CD14-positive monocyte (primary cell): ENCODE results near the gene TEX19. TPM values are rescaled to one million over a fixed set of nuclear protein-coding genes. Genes with fewer than 3 reads are reported as not detected.

Source experiments
- DNase-seq, 3 donors: peaks; one replicate each; pipeline ENCODE4 v3.0.0-alpha.2; 2011 to 2022
- H2AFZ ChIP-seq: 2 replicates; pipeline ENCODE4 v1.6.0; 2012; ENCODE audit warnings: mild to moderate bottlenecking, low read depth, low read length, inconsistent platforms; ENCODE audit not compliant: insufficient read depth, poor library complexity, severe bottlenecking
- H3K27ac ChIP-seq, 2 donors: 1 replicate in 1 of 2; 2 replicates in 1 of 2; pipeline ENCODE4 v1.5.1; 2012 to 2013; ENCODE audit warnings: low read length in 2 of 2, control low read depth in 1 of 2, inconsistent platforms in 1 of 2, low read depth in 1 of 2, mild to moderate bottlenecking in 1 of 2
- H3K27me3 ChIP-seq, 2 donors: one replicate each; pipeline versions ENCODE4 v1.6.0 to v1.6.1; 2011 to 2013; ENCODE audit warnings: low read length in 2 of 2; ENCODE audit not compliant: control insufficient read depth in 2 of 2, insufficient read depth in 2 of 2
- H3K36me3 ChIP-seq, 2 donors: replicated peaks in 1 of 2; 1 replicate in 1 of 2; 2 replicates in 1 of 2; pipeline versions ENCODE4 v1.5.1 to v1.6.1; 2012 to 2013; ENCODE audit warnings: low read length in 2 of 2, control low read depth in 1 of 2, inconsistent platforms in 1 of 2, mild to moderate bottlenecking in 1 of 2; ENCODE audit not compliant: insufficient read depth in 2 of 2, control insufficient read depth in 1 of 2
- H3K4me1 ChIP-seq, 2 donors: 1 replicate in 1 of 2; 2 replicates in 1 of 2; pipeline versions ENCODE4 v1.5.1 to v1.6.1; 2012 to 2013; ENCODE audit warnings: low read length in 2 of 2, control low read depth in 1 of 2, inconsistent platforms in 1 of 2, mild to moderate bottlenecking in 1 of 2, moderate library complexity in 1 of 2; ENCODE audit not compliant: insufficient read depth in 2 of 2, control insufficient read depth in 1 of 2
- H3K4me2 ChIP-seq: replicated peaks from 2 replicates; pipeline ENCODE3; 2012; ENCODE audit warnings: low read length, moderate library complexity, mild to moderate bottlenecking; ENCODE audit not compliant: poor library complexity, severe bottlenecking; ENCODE audit errors: extremely low read depth
- H3K4me3 ChIP-seq, 3 experiments: fragments of 200-600 bp in 1 of 3; sonication (generic) in 1 of 3; replicated peaks in 1 of 3; 1 replicate in 2 of 3; 2 replicates in 1 of 3; pipeline ENCODE4 v1.5.1; 2011 to 2013; ENCODE audit warnings: low read length in 3 of 3, mild to moderate bottlenecking in 3 of 3, control low read depth in 2 of 3, low read depth in 2 of 3, inconsistent platforms in 1 of 3, moderate library complexity in 1 of 3
- H3K79me2 ChIP-seq: 2 replicates; pipeline ENCODE4 v1.6.0; 2012; ENCODE audit warnings: mild to moderate bottlenecking, control low read depth, inconsistent platforms, low read length, moderate library complexity; ENCODE audit not compliant: insufficient read depth
- H3K9ac ChIP-seq: 2 replicates; pipeline ENCODE4 v1.6.0; 2017; ENCODE audit warnings: low read length, mild to moderate bottlenecking; ENCODE audit not compliant: insufficient read depth, poor library complexity, severe bottlenecking
- H3K9me3 ChIP-seq, 2 donors: replicated peaks in 1 of 2; 1 replicate in 1 of 2; 2 replicates in 1 of 2; pipeline versions ENCODE4 v1.5.1 to v1.6.1; 2012 to 2013; ENCODE audit warnings: low read length in 2 of 2, control low read depth in 1 of 2; ENCODE audit not compliant: control insufficient read depth in 1 of 2, insufficient read depth in 1 of 2
- H4K20me1 ChIP-seq: 2 replicates; pipeline ENCODE4 v1.6.0; 2012; ENCODE audit warnings: mild to moderate bottlenecking, low read length, control low read depth, moderate library complexity; ENCODE audit not compliant: insufficient read depth
- H3K27ac Mint-ChIP-seq, 7 donors: one replicate each; pipeline ENCODE4 v1.8.0; 2020; ENCODE audit warnings: mild to moderate bottlenecking in 7 of 7, mixed read lengths in 7 of 7, moderate library complexity in 6 of 7, inconsistent platforms in 2 of 7
- H3K27me3 Mint-ChIP-seq, 3 donors: one replicate each; pipeline ENCODE4 v1.8.0; 2021 to 2022; ENCODE audit warnings: low read depth in 3 of 3, mild to moderate bottlenecking in 3 of 3, mixed read lengths in 3 of 3, moderate library complexity in 3 of 3, inconsistent platforms in 1 of 3
- H3K36me3 Mint-ChIP-seq, 2 donors: one replicate each; pipeline ENCODE4 v1.8.0; 2020; ENCODE audit warnings: mixed read lengths in 2 of 2, inconsistent platforms in 1 of 2, mild to moderate bottlenecking in 1 of 2
- H3K4me1 Mint-ChIP-seq: one replicate; pipeline ENCODE4 v1.8.0; 2020; ENCODE audit warnings: mild to moderate bottlenecking, mixed read lengths
- H3K4me3 Mint-ChIP-seq, 2 donors: one replicate each; pipeline ENCODE4 v1.8.0; 2020; ENCODE audit warnings: mild to moderate bottlenecking in 2 of 2, mixed read lengths in 2 of 2, moderate library complexity in 1 of 2
- H3K9me3 Mint-ChIP-seq, 7 donors: one replicate each; pipeline ENCODE4 v1.8.0; 2020 to 2022; ENCODE audit warnings: mixed read lengths in 7 of 7, mild to moderate bottlenecking in 6 of 7, moderate library complexity in 6 of 7, inconsistent platforms in 2 of 7
- WGBS: methylation state at CpG from one replicate; pipeline ENCODE4 v1.1.5; 2013; ENCODE audit warnings: missing lambda C conversion rate; ENCODE audit not compliant: insufficient coverage; 5-methylcytosine and 5-hydroxymethylcytosine counted together
- intact Hi-C, 2 donors: fragments of 100-400 bp; cut with micrococcal nuclease; formaldehyde crosslinking; loops; one replicate each; pipeline versions ENCODE4 v1.15.0 to v1.15.1; 2023
- polyA plus RNA-seq, 3 donors: library from polyadenylated mRNA; depleted of rRNA in 1 of 3; unstranded in 2 of 3; stranded (reverse) in 1 of 3; fragments of 300-500 nt in 2 of 3; fragments of >200 nt in 1 of 3; fragmentation: Illumina TruSeq in 2 of 3; gene quantifications; 1 replicate in 2 of 3; 2 replicates in 1 of 3; pipeline ENCODE4 v1.2.3, GENCODE V29; 2012 to 2021
- TF ChIP-seq, protein P1 (sequence below): fragments of 200-600 bp; IDR thresholded peaks from one replicate; pipeline ENCODE4 v1.8.0; 2022; ENCODE audit warnings: antibody characterized with exemption, mild to moderate bottlenecking

The TEX19 gene
- polyA plus RNA-seq, 3 donors: not detected

DNA sequence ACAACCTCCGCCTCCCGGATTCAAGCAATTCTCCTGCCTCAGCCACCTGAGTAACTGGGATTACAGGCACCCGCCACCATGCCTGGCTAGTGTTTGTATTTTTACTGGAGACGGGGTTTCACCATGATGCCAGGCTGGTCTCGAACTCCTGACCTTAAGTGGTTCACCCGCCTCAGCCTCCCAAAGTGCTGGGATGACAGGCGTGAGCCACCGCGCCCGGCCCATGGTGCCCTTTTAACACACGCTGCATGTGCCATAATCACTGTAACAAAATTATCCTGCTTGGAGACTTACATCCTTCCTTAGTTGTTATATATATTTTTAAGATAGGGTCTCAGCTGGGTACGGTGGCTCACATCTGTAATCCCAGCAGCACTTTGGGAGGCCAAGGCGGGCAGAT, 47.1 kb upstream of the TEX19 start:
- Mint-ChIP-seq H3K27me3 (peaks cover 28 to 39% (median 38%) of the 10 kb centered on the region in 3 donors), H3K36me3 (no peaks in the 10 kb centered on the region), H3K4me1 (peaks cover 23% of the 10 kb centered on the region), H3K4me3 (no peak overlapping the region), H3K9me3 (peaks cover 0 to 5% (median 2%) of the 10 kb centered on the region in 7 donors), H3K27ac (no peak overlapping the region)
- H3K9ac ChIP-seq: no peak overlapping the region
- H3K4me2 ChIP-seq: no peak overlapping the region
- no peaks in the 10 kb centered on the region for H3K79me2 ChIP-seq
- 80% methylated on average over 2 of the region's 13 CpGs for WGBS
- intact Hi-C loops: no loop called here
- no peaks in the 10 kb centered on the region for H3K36me3 ChIP-seq
- H4K20me1 ChIP-seq: peaks cover 9% of the 10 kb centered on the region
- H2AFZ ChIP-seq: no peak overlapping the region
- TF ChIP-seq, protein P1, sequence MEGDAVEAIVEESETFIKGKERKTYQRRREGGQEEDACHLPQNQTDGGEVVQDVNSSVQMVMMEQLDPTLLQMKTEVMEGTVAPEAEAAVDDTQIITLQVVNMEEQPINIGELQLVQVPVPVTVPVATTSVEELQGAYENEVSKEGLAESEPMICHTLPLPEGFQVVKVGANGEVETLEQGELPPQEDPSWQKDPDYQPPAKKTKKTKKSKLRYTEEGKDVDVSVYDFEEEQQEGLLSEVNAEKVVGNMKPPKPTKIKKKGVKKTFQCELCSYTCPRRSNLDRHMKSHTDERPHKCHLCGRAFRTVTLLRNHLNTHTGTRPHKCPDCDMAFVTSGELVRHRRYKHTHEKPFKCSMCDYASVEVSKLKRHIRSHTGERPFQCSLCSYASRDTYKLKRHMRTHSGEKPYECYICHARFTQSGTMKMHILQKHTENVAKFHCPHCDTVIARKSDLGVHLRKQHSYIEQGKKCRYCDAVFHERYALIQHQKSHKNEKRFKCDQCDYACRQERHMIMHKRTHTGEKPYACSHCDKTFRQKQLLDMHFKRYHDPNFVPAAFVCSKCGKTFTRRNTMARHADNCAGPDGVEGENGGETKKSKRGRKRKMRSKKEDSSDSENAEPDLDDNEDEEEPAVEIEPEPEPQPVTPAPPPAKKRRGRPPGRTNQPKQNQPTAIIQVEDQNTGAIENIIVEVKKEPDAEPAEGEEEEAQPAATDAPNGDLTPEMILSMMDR: no peak
- no peak overlapping the region for H3K4me3 ChIP-seq
- peaks cover 0 to 18% of the 10 kb centered on the region in 2 donors for H3K27me3 ChIP-seq
- no peaks in the 10 kb centered on the region for H3K9me3 ChIP-seq
- no peak for DNase-seq
- no peak overlapping the region for H3K27ac ChIP-seq
- H3K4me1 ChIP-seq: peaks cover 23 to 28% of the 10 kb centered on the region in 2 donors

DNA sequence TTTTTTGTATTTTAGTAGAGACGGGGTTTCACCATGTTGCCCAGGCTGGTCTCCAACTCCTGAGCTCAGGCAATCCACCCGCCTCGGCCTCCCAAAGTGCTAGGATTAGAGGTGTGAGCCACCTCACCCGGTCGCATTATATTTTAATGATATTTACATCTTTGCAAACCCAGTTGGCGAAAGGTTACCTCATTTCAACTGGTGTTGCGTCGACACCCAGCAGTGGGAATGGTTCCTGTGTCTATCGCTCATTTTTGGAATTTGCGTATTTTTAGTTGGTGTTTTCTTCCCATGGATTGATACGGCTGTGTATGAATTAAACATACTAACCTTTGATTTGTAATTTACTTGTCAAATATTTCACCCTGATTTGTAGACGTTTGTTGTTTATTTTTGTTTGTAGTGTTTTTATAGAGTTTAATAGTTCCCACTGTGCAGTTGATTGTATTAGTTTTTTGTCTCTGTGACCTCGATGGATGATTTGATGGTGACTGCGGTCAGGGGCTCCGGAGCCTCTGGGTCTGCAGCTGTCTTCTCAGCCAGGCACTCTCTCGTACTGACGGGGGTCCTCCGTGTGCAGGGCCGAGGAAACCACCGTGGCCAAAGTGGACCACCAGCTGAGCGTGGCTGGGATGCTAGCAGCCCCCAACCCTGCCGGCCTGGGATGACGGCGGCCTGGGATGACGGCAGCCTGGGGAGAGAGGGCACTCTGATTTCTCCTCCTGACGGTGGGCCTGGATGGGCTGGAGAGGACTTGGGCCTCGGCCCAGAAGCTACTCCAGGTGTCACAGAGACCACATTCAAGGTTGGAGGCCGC, 45.6 kb upstream of the TEX19 start:
- 96% methylated on average over 16 of the region's 28 CpGs for WGBS
- Mint-ChIP-seq H3K36me3 (no peaks in the 10 kb centered on the region), H3K4me1 (peaks cover 23% of the 10 kb centered on the region), H3K4me3 (no peak overlapping the region), H3K27me3 (peaks cover 25 to 37% (median 33%) of the 10 kb centered on the region in 3 donors), H3K27ac (no peak overlapping the region), H3K9me3 (peaks cover 0 to 5% (median 0%) of the 10 kb centered on the region in 7 donors)
- H3K4me3 ChIP-seq: no peak overlapping the region
- no peak overlapping the region for H2AFZ ChIP-seq
- H3K27ac ChIP-seq: no peak overlapping the region
- DNase-seq: no peak
- H3K4me2 ChIP-seq: no peak overlapping the region
- intact Hi-C loops: no loop called here
- H3K79me2 ChIP-seq: no peaks in the 10 kb centered on the region
- TF ChIP-seq, protein P1: no peak
- H3K9ac ChIP-seq: no peak overlapping the region
- no peaks in the 10 kb centered on the region for H3K9me3 ChIP-seq
- H3K27me3 ChIP-seq: peaks cover 0 to 20% of the 10 kb centered on the region in 2 donors
- peaks cover 23 to 28% of the 10 kb centered on the region in 2 donors for H3K4me1 ChIP-seq
- peaks cover 15% of the 10 kb centered on the region for H4K20me1 ChIP-seq
- H3K36me3 ChIP-seq: no peaks in the 10 kb centered on the region
